Activated CD8-positive, alpha-beta memory T cell treated with anti-CD3 and anti-CD28 coated beads, Interleukin-2, amount 10 ng/mL, durations not matched to agents 7 days and 5 days (primary cell): ENCODE results near the gene ZNF765. TPM values are rescaled to one million over a fixed set of nuclear protein-coding genes. Genes with fewer than 3 reads are reported as not detected.
"Not testable (repeated sequence)": the region's sequence is repeated elsewhere in the genome, so short reads cannot be mapped to it uniquely, and the experiment has no call there.

Experiments used
- ATAC-seq: fragments of 150-1000 bp; cut with Tn5 transposase; one replicate; pipeline ENCODE4 v1.10.0; 2021; ENCODE audit warnings: moderate library complexity
- CTCF ChIA-PET: fragments of 350-600 bp; sonication (Branson Sonifier 250); formaldehyde crosslinking; loops from one replicate; lab custom pipeline; 2021; ENCODE audit warnings: antibody characterized with exemption; lab: Charles Lee
- DNase-seq: peaks from one replicate; pipeline ENCODE4 v3.0.0-alpha.2; 2020
- H3K27ac Mint-ChIP-seq: one replicate; pipeline ENCODE4 v1.8.0; 2021; ENCODE audit warnings: mild to moderate bottlenecking, mixed read lengths
- H3K27me3 Mint-ChIP-seq: one replicate; pipeline ENCODE4 v1.8.0; 2021; ENCODE audit warnings: mixed read lengths
- H3K36me3 Mint-ChIP-seq: one replicate; pipeline ENCODE4 v1.8.0; 2021; ENCODE audit warnings: mild to moderate bottlenecking, mixed read lengths
- H3K4me1 Mint-ChIP-seq: one replicate; pipeline ENCODE4 v1.8.0; 2021; ENCODE audit warnings: mixed read lengths
- H3K4me3 Mint-ChIP-seq: one replicate; pipeline ENCODE4 v1.8.0; 2021; ENCODE audit warnings: mild to moderate bottlenecking, moderate library complexity, mixed read lengths
- H3K9me3 Mint-ChIP-seq: one replicate; pipeline ENCODE4 v1.8.0; 2022; ENCODE audit warnings: low read depth, mixed read lengths
- total RNA-seq, 2 experiments: library from RNA; stranded (reverse); gene quantifications; one replicate each; pipeline ENCODE4 v1.2.3, GENCODE V29; 2021

Gene ZNF765
- total RNA-seq, 2 experiments from 2014 or later: 12.4 to 14.2 TPM

- Mint-ChIP-seq H3K4me1 (peaks cover 1% of the 10 kb centered on the region), H3K27ac (no peak overlapping the region), H3K4me3 (no peak overlapping the region), H3K27me3 (no peaks in the 10 kb centered on the region), H3K9me3 (peaks cover 48% of the 10 kb centered on the region), H3K36me3 (peaks cover 36% of the 10 kb centered on the region)
- no peak for ATAC-seq
- CTCF ChIA-PET: no interaction called here
- no peak for DNase-seq
Observed at GRCh38 chr19:53389571-53389970, 5.4 kb upstream of the ZNF765 start.

DNA sequence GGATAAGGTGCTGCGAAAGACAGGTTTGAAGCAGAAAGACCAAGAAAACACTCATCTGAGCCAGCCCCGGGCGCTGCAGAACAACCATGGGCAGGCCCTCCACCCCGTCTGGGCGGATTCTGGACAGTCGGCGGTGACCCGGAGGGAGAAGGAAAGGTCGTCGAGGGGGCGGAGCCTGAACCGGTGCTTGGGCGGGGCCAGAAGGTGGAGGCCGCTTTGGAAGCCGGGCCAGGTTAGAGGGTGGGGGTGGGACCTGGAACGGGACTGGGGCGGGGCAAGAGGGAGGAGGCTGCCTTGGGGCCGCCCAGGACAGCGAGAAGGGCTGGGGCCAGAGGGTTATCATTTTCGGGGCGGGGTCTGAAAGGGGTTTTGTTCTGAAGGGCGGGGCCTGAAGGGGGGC lies 5.0 kb upstream of the ZNF765 start:
- Mint-ChIP-seq H3K4me3 (no peak overlapping the region), H3K4me1 (peaks cover 4% of the 10 kb centered on the region), H3K27me3 (no peaks in the 10 kb centered on the region), H3K36me3 (peaks cover 35% of the 10 kb centered on the region), H3K27ac (no peak overlapping the region), H3K9me3 (peaks cover 44% of the 10 kb centered on the region)
- ATAC-seq: no peak
- CTCF ChIA-PET: no interaction called here
- DNase-seq: no peak

DNA sequence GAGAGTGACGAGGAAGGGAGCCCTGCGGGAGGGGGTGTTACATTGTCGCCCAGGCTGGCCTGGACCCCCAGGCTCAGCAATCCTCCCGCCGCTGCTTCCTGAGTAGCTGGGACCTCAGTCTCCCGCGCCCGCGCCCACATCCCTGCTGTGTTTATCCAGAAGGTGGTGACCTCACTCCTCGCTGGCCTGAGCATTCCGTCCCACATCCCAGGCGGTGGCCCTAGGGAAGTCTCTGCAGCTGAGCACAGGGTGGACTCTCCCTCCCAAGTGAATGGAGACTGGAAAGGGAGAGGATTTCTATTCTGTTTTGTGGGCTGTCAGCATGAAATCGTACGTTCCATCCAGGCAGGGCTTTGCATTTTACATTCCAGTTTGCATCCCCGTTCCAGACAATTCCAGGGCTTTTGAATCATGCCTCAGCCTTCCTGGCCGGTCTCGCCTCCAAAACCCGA lies 401 bp upstream of the ZNF765 start:
- DNase-seq: no peak
- Mint-ChIP-seq H3K27ac (peak overlapping the region; percentile 88), H3K36me3 (peaks cover 46% of the 10 kb centered on the region), H3K27me3 (no peaks in the 10 kb centered on the region), H3K4me3 (peak overlapping the region; percentile 93), H3K9me3 (peaks cover 21% of the 10 kb centered on the region), H3K4me1 (peaks cover 17% of the 10 kb centered on the region)
- CTCF ChIA-PET: interaction anchor here (1.2 to 1.5 kb wide), 2 partner anchors 29 to 352 kb away, joined by 3 read pairs; partner anchors contain the start of gene ZNF525
- ATAC-seq: peak; percentile 3

- DNase-seq, H3K27me3 Mint-ChIP-seq, ATAC-seq: not testable (repeated sequence)
- peak overlapping the region; percentile 93 for H3K4me3 Mint-ChIP-seq
- H3K36me3 Mint-ChIP-seq: peaks cover 51% of the 10 kb centered on the region
- CTCF ChIA-PET: interaction anchor here (1.2 to 1.7 kb wide), 2 partner anchors 29 to 350 kb away, joined by 3 read pairs; no protein-coding TSS in a partner anchor
- H3K9me3 Mint-ChIP-seq: peaks cover 14% of the 10 kb centered on the region
- peak overlapping the region; percentile 88 for H3K27ac Mint-ChIP-seq
- H3K4me1 Mint-ChIP-seq: peaks cover 17% of the 10 kb centered on the region
Observed at GRCh38 chr19:53395840-53396524, 1.0 kb downstream of the ZNF765 start.

DNA sequence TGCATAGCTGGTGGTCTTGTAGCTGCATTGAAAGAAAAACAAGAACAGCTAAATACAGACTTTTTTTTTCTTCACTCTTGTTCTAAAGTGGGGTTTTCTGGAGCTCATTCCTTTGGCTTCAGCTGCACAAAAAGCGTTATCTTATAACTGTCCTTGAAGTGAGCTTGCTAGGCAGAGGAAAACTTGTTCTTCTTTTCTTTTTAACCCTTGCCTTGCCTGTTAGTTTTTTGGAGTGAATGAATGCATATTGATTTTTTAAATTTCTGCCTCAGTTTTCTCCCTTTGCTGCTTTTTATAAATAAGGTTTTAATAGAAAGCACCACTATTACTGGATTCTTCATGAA lies 1.5 kb downstream of the ZNF765 start:
- no peak for ATAC-seq
- peaks cover 17% of the 10 kb centered on the region for H3K4me1 Mint-ChIP-seq
- peak overlapping the region; percentile 93 for H3K4me3 Mint-ChIP-seq
- H3K27me3 Mint-ChIP-seq: no peaks in the 10 kb centered on the region
- no peak overlapping the region for H3K27ac Mint-ChIP-seq
- DNase-seq: no peak
- CTCF ChIA-PET: interaction anchor here (1.7 kb wide), 1 partner anchor 28 kb away, joined by 3 read pairs; no protein-coding TSS in a partner anchor
- peaks cover 53% of the 10 kb centered on the region for H3K36me3 Mint-ChIP-seq
- H3K9me3 Mint-ChIP-seq: peaks cover 13% of the 10 kb centered on the region

DNA sequence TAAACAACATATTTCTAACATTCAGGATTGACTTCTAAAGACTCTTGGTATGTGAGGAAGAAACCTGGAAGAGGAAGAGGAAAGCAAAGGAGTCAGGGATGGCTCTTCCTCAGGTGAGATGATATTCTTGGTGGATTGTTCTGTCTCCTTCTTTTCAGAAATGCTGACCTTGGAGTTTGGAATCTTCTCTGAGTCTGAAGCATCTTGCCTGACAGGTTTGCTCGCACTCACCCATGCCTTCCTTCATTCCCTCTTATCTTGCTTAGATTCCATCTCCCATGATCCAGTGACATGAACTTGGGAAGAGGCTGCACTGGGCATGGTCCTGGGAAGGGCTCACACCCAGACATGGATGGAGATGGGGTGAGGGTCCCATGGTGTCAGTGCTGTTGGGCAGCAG lies 3.0 kb downstream of the ZNF765 start:
- DNase-seq: not testable (repeated sequence)

GRCh38 chr19:53409505-53410204 lies 14.7 kb downstream of the ZNF765 start:
- no peaks in the 10 kb centered on the region for H3K27me3 Mint-ChIP-seq
- H3K9me3 Mint-ChIP-seq: peaks cover 46% of the 10 kb centered on the region
- H3K4me3 Mint-ChIP-seq: no peak overlapping the region
- no peak for ATAC-seq
- DNase-seq: no peak
- H3K4me1 Mint-ChIP-seq: no peaks in the 10 kb centered on the region
- H3K27ac Mint-ChIP-seq: no peak overlapping the region
- CTCF ChIA-PET: no interaction called here
- peaks cover 78% of the 10 kb centered on the region for H3K36me3 Mint-ChIP-seq

More for the DNA sequence above, 3.0 kb downstream of the ZNF765 start:
- Mint-ChIP-seq H3K36me3 (peaks cover 66% of the 10 kb centered on the region), H3K4me1 (peaks cover 17% of the 10 kb centered on the region), H3K9me3 (peaks cover 13% of the 10 kb centered on the region)
- CTCF ChIA-PET: interaction anchor here (1.7 kb wide), 1 partner anchor 27 kb away, joined by 3 read pairs; no protein-coding TSS in a partner anchor
- not testable (repeated sequence) for H3K27ac Mint-ChIP-seq, H3K4me3 Mint-ChIP-seq, ATAC-seq, H3K27me3 Mint-ChIP-seq

- H3K36me3 Mint-ChIP-seq, H3K4me3 Mint-ChIP-seq, H3K27me3 Mint-ChIP-seq, H3K27ac Mint-ChIP-seq, CTCF ChIA-PET, DNase-seq, H3K4me1 Mint-ChIP-seq, ATAC-seq: not testable (repeated sequence)
- peaks cover 10% of the 10 kb centered on the region for H3K9me3 Mint-ChIP-seq
Observed at GRCh38 chr19:53420520-53421315, 25.8 kb downstream of the ZNF765 start.

DNA sequence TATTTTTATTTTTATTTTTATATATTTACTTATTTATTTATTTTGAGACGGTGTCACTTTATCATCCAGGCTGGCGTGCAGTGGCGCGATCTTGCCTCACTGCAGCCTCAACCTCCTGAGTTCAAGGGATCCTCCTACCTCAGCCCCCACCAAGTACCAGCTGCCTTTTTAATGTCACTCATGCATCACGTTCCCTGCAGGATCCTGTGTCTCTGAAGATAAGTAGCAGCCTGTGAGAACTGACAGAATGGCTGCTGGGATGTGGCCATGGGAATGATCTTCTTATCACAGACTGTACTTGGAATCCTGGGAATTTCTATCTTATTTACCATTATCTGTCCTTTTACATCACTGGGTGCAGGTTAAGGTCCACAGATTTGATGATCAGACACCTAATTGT lies 27.6 kb downstream of the ZNF765 start:
- no peak overlapping the region for H3K27ac Mint-ChIP-seq
- H3K9me3 Mint-ChIP-seq: peaks cover 5% of the 10 kb centered on the region
- no peaks in the 10 kb centered on the region for H3K4me1 Mint-ChIP-seq
- CTCF ChIA-PET: no interaction called here
- H3K27me3 Mint-ChIP-seq: no peaks in the 10 kb centered on the region
- H3K36me3 Mint-ChIP-seq: peaks cover 3% of the 10 kb centered on the region
- DNase-seq (no peak), ATAC-seq (no peak)
- H3K4me3 Mint-ChIP-seq: no peak overlapping the region

GRCh38 chr19:53423074-53423473 lies 28.1 kb downstream of the ZNF765 start:
- H3K9me3 Mint-ChIP-seq, DNase-seq, ATAC-seq, H3K4me3 Mint-ChIP-seq, H3K36me3 Mint-ChIP-seq, H3K27me3 Mint-ChIP-seq, H3K4me1 Mint-ChIP-seq, CTCF ChIA-PET, H3K27ac Mint-ChIP-seq: not testable (repeated sequence)

DNA sequence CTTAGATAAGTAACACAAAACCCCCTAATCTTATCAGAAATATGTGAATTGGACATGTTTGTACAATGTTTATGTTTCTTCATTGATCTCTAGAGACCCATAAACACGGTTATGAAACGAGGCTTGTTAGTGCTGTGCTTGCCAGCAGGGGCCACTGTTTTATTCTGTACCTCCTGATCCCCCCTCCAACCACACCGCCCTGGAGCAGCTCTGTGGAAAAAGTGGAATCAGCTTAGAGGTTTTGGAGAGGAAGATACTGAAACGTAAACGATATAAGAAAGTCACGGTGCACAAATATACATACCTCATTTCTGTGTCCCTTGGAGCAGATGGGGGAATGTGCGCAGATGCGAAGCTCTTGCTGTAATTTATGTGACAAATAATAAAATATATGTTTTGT lies 28.7 kb downstream of the ZNF765 start:
- DNase-seq, ATAC-seq, H3K36me3 Mint-ChIP-seq, H3K4me1 Mint-ChIP-seq, H3K4me3 Mint-ChIP-seq, H3K27ac Mint-ChIP-seq, H3K9me3 Mint-ChIP-seq, H3K27me3 Mint-ChIP-seq: not testable (repeated sequence)
- CTCF ChIA-PET: interaction anchor here (2.1 kb wide), 1 partner anchor 322 kb away, joined by 13 read pairs; no protein-coding TSS in a partner anchor

DNA sequence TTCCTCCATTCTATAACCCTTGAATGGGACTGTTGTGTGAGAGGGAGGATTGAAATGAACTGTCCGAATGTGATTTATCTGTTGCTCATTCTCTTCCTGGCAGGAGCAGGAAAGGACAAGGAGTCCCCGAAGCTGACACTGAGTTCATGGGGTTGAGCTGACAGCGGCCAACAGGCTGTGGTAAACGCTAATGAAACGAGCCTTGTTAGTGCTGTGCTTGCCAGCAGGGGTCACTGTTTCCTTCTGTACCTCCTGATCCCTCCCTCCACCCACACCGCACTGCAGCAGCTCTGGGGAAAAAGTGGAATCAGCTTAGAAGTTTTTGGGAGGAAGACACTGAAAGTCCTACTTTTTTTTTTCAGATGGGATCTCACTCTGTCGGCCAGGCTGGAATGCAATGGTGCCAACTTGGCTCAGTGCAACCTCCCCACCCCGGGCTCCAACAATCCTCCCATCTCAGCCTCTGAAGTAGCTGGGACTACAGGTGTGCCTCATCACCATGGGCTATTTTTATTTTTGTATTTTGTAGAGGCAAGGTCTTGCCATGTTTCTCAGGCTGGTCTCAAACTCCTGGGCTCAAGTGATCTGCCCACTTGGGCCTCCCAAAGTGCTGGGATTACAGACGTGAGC lies 30.1 kb downstream of the ZNF765 start:
- Mint-ChIP-seq H3K27me3 (no peaks in the 10 kb centered on the region), H3K9me3 (peaks cover 2% of the 10 kb centered on the region), H3K4me3 (no peak overlapping the region), H3K36me3 (no peaks in the 10 kb centered on the region), H3K27ac (no peak overlapping the region), H3K4me1 (no peaks in the 10 kb centered on the region)
- DNase-seq (peak; percentile 69), ATAC-seq (peak; percentile 72)
- CTCF ChIA-PET: interaction anchor here (0.6 to 2.1 kb wide), 10 partner anchors 8 to 457 kb away, joined by 3 to 13 read pairs (median 3); partner anchors contain the start of genes PRKCG and ZNF347
